ENCODE measurements around the gene ZBTB33.

GRCh38 chrX:120244395-120244734 lies 6.2 kb upstream of the ZBTB33 start:
- TF ChIP-seq CTCF (IDR thresholded peaks at IDR 0.05; ENCODE audit: insufficient read depth, low read length, poor library complexity, severe bottlenecking) (no peak), EZH2phosphoT487 (conservative IDR thresholded peaks at IDR 0.05; ENCODE audit: low read length) (no peak)

Data from SU-DHL-6 (cell line).